OCI-LY1 (cell line): ENCODE data around the gene MAJIN.

Experiments
- EZH2 ChIP-seq: fragments of 200-600 bp; sonication (generic), shearing (Covaris generic); IDR thresholded peaks from 2 replicates; pipeline ENCODE4 v1.8.0; 2017; ENCODE audit warnings: borderline replicate concordance, mixed run types, mild to moderate bottlenecking, antibody characterized with exemption, low read length, moderate library complexity, mixed read lengths
- TF ChIP-seq, protein P1 (sequence below): fragments of 200-600 bp; sonication (generic), shearing (Covaris generic); IDR thresholded peaks from 2 replicates; pipeline ENCODE4 v1.5.1; 2017; ENCODE audit warnings: mild to moderate bottlenecking, antibody characterized with exemption, low read length, moderate library complexity, mixed read lengths

- TF ChIP-seq, protein P1, sequence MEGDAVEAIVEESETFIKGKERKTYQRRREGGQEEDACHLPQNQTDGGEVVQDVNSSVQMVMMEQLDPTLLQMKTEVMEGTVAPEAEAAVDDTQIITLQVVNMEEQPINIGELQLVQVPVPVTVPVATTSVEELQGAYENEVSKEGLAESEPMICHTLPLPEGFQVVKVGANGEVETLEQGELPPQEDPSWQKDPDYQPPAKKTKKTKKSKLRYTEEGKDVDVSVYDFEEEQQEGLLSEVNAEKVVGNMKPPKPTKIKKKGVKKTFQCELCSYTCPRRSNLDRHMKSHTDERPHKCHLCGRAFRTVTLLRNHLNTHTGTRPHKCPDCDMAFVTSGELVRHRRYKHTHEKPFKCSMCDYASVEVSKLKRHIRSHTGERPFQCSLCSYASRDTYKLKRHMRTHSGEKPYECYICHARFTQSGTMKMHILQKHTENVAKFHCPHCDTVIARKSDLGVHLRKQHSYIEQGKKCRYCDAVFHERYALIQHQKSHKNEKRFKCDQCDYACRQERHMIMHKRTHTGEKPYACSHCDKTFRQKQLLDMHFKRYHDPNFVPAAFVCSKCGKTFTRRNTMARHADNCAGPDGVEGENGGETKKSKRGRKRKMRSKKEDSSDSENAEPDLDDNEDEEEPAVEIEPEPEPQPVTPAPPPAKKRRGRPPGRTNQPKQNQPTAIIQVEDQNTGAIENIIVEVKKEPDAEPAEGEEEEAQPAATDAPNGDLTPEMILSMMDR: no peak
- no peak for TF ChIP-seq EZH2
Observed at GRCh38 chr11:64987998-64988854, 16.3 kb upstream of the MAJIN start.
